HG02981 (cell line): Measurements from ENCODE around the gene SLC9A9.
A peak's percentile ranks its signal among the peaks of the same experiment; 100 is the strongest.

Experiments used
- ATAC-seq: cut with Tn5 transposase; IDR thresholded peaks from one replicate; pipeline ENCODE4 v1.9.1; 2021; ENCODE audit warnings: mild to moderate bottlenecking, moderate library complexity; ENCODE audit not compliant: unreplicated experiment

The SLC9A9 gene

DNA sequence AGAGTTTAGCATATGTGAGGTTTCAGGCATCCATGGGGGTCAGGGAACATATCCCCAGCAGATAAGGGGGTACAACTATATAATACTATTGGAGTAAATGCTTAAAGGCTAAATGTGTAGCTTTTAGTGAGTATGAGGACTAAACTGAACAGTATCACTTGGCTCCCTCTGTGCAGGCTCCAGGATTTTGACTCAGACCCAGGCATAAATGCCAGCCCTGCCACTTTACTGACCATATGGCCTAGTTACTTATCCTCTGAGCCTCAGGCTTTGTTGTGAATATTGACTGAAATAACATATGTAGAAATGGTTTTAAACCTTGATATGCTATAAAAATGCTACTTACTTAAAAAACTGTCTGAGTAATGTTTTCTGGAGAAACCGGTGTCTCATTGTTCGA lies 577.1 kb downstream of the SLC9A9 start:
- ATAC-seq, result no peak

DNA sequence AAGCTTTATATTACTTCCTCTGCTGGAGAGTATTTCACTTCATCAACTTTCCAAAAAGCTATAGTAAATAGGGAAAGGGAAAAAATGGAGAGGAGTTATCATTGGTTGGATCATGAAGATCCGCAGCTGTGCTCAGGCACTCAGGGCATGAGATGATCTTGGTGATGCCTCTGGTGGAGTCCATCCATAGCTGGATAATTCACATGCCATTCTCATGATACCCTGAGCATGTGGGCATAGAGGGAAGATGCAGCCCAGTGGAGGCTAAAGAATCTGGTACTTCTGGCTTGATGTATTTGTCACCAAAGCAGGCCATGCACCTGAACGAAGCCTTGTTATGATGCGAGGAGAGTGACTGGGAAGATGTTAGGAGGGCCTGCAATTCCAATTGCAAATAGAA lies 578.5 kb downstream of the SLC9A9 start:
- ATAC-seq, result no peak

DNA sequence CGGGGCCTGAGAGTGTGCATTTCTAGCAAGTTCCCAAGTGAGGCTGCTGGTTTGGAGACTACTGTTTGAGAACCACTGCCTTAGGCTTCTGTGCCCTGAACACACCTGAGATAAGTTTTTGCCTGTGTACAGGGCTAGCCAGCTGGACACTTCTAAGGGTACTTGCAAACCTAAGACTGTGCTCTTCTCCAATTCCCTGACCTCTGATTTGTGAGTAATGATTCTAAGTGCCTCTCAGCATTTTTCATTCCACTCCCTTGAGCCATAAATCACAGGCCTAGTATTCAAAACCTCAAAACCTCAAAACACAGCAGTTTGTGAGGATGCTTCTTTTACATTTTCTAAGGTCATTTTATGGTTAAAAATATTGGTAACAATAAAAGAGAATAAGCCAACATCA lies 580.3 kb downstream of the SLC9A9 start:
- ATAC-seq, result no peak

DNA sequence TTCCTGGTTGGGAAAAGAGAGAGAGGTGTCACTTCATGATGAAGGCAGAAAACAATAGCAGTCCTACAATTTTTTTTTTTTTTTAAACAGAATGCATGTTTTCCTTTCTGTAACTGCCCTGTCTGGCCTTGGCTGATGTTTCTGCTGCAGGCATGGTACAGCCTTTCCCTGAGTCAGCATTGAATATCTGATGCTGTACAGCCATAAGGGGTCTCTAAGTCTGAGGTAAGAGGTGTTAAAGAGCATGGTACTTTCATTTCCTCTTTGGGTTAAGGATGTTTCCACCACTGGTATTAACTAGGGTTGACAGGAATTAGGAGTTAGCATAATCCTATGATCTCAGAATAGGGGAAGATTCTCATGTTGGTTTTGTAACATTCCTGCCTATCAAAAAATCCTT lies 581.3 kb downstream of the SLC9A9 start:
- ATAC-seq, result peak; percentile 89

DNA sequence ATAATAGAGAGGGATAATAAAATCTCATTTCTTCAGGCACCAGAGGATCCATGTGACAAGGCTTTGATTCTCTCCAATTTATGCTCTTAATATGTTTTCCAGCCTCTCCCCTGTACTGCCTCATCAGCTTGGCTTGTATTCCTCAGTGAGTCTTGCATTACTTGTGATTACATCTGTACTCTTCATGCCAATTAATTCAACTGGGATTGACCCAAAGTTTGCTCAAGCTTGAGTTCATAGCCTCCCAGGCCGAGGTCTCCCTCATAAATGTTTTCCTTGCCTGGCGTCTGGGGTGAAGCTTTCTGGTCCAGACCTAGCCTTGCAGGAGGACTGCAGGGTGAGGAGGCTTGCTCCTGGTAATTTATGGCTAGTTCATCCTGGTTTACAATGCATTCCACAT lies 581.8 kb downstream of the SLC9A9 start:
- ATAC-seq, result no peak

DNA sequence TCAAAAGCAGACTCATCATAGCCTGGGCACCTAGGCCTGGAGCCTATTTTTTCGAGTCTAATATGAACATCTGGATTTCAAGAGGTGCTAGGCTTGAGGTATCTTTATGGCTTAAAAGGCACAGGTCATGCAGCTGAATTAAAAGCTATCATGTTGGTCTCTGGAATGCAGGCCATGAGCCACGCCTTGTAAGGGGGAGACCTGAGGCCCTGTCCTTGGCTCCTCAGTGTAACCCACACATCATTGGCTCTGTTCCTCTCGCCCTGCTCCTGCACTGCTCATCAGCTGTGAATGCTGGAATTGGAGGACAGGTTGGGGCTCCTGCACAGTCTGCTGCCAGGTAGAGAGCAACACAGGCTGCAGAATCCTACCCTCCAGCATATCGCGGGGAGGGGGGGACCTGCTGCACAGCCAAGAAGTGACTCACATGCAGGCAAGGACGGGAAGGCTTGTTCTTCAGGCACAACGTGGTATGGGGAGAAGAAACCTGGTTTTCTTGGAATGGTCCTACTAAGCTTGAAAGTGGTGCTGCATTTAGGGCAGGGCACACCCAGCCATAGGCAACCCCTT lies 582.7 kb downstream of the SLC9A9 start:
- no peak for ATAC-seq

DNA sequence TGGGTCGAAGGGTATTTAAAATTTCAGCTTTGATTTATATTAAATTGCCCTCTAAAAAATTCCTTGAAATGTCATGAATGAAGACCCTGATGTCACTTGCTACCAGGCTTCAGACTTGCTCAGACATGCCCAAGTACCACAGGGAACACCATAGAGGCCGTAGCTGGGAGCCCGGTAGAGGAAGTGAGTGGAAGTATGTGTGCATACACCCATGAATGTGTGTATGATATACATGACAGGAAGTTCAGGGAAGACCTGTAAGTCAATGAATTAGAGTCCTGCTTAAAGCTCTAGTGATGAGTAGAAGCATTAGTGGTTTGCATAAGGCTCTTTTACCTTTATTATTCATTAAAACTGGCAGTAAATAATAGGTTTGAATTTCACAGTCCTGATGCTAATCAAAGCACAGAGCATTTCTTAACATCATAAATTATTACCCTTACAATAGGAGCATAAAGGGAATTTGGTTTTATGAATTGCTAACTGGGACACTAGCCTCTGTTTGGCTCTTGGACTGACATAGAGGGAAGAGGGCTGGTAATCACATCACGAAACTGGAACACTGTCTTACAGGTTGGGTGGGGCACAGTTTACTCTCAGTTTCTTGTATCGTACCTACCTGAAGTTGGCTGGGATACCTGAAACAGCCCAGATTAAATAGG lies 584.3 kb downstream of the SLC9A9 start:
- ATAC-seq, result no peak

DNA sequence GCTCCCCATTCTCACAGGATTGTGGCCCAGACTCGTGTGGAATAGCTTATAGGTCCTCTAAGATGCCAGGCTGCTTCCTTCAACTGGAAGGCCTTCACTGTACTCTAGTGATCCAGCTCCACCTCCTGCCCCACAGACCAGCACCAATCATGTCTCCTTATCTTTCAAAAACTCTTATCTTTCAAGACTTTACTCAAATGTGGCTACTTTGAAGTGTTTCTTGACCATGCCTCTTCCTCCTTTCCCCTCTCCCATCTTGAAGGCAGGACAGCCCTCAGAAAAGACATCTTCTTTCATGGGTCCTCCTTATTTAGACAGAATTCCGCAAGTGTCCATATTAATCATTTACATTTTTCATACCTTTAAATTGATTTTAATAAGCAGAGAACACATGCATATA lies 586.4 kb downstream of the SLC9A9 start:
- no peak for ATAC-seq

DNA sequence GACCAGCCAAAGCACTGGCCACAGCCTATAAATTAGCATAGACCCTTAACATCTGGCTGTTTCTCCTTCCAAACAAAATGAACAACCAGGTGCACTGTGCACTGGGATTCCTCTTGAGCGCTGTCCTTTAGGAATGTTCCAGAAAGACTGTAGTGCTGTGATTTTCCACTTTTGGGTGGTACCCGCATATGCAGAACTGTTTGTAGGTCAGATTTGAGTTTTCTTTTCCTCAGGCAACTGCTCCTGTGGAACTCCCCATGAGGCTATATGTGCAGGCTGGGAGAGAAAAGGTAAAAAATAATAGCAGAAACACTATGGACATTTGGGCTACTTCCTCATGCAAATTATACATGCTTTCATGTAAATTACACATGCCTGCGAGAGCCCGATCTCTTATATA lies 589.6 kb downstream of the SLC9A9 start:
- ATAC-seq, result no peak

DNA sequence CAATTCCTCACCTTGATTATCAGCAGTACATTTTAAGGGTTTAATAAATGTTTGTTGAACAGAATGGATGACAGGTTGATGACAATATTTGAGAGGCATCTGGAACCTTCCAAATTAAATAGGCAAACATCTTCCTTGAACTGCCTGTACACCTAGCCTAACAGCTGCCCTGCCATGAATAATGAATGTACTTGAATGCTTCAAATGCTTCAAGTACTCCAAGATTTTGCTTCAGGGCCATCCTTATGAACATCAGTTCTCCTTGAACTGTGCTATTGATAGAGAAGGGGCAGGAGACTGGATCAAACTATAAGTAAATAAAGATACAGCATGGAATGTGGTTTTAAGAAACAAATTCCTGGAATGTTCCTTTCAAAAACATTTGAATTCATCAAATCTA lies 591.9 kb downstream of the SLC9A9 start:
- no peak for ATAC-seq

DNA sequence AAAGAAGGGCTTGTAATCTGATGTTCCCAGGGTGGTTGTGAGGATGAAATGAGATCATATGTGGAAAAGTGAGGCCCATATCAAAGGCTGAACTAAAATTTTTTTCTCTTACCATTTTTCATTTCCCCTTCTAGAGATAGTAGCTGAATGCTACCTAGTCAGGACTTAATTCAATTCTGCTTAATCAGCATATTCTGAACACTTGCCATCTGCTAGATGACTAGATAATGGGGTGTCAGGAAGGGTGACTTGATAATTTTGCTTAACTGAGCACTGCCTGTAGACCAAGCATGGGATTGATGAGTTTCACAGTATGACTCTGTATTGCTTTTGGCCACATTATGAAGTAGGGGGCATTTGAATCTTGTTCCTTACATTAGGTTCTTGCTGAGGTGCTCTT lies 592.5 kb downstream of the SLC9A9 start:
- ATAC-seq, result no peak

DNA sequence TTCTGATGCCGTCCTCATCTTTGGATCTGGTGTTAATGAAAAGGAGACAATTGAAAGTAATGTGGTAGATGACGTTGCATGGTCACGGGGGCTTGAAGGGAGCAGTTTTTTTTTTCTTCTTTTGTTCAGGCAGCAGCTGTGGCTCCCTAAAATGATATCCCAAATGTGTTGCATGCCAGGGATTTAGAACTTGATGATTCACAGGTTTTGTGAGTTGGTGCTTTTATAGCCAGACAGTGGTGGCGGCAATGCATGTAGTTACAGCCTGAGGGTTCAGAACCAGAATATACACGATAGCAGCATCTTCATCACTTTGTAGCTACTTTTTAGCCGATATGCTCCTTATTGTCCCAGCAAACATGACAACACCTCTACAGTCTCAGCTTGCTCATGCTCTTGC lies 595.3 kb downstream of the SLC9A9 start:
- ATAC-seq, result no peak

DNA sequence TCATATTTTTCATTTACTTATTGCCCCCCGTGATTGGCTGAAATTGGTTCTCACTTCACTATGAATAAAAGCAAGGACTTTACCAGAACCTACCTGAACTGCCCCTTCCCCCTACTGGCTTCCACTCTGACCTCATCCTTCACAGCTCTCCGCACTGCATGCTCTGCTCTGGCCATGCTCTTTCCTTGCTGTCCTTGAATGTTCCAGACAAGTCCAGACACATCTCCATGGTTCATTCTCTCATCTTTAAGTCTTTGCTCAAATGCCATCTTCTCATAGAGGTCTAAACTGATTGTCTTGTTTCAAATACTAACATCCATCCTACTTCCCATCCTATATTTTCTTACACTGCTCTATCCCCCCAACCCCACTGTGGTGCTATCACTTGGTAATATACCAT lies 599.3 kb downstream of the SLC9A9 start:
- ATAC-seq, result no peak

DNA sequence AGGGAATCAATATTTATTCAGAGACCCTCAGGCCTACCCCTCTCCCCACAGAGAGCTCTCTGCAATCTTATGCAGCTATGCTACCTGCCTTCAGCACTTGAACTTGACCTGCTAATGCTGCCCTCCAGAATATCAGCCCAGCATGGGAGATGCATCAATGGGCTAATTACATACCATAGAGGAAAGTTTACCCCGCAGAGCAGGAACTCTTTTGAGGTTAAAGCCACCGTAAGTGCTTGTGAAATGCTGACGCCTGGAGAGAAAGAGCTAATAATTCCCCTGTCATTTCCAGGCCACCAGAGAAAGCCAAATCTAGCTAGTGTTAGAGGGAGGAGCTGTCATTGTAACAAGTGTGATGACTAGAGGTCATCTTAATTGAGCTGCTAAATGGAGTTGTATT lies 601.2 kb downstream of the SLC9A9 start:
- ATAC-seq, result no peak

DNA sequence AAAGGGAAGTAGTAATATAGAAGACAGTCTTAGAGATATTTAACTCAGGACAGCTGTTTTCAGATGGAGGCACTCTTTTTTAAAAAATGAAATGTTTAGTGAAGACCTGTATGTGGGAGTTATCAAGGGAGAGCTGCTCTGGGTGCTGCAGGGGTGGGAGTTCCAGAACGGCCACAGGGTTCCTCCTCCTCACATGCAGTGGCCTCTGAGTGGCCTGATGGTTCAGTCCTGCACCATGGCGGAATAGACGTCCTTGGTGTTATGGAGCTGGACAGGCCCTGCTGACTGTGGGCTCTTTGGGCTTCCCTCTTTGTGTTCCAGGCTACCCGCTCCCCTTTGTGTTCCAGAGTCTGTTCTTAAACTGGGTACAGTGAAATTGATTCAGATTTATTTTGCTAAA lies 602.6 kb downstream of the SLC9A9 start:
- no peak for ATAC-seq

DNA sequence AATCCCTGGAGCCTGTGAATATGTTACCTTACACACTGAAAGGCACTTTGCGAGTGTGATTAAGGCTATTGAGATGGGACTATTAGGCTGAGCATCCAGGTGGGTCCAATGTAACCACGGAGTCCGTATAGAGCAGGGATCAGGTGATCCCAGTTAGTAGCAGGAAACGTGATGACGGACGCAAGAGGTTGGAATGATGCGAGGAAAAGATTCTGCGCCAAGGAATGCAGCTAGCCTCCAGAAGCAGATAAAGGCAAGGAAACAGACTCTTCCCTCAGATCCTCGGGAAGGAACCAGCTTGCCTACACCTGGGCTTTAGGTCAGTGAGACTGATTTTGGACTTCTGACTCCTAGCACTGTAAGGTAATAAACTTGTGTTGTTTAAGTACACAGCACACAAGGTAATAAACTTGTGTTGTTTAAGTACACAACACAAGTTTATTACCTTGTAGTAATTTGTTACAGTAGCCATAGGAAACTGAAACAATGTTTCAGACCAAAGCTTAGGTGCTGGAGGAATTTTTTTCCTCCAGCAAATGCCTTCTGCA lies 603.7 kb downstream of the SLC9A9 start:
- ATAC-seq, result no peak

DNA sequence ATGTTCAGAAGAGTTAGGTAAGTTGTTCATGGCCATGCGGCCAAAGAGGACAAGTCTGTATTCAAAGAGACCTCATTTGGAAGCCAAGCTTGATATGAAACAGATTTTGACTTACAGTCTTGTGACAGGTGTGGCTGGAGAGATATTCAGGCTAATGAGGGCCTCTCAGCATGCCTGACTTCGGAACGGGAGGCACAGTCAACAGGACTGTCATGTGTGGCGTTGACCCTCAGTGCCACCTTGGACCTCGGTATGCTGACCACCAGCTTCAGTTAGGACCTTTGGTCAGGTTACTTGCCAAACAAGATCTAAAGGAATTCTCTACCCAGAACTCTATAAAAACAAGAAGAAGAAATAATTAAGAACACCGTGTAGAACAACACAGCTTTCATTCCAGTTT lies 604.6 kb downstream of the SLC9A9 start:
- no peak for ATAC-seq

DNA sequence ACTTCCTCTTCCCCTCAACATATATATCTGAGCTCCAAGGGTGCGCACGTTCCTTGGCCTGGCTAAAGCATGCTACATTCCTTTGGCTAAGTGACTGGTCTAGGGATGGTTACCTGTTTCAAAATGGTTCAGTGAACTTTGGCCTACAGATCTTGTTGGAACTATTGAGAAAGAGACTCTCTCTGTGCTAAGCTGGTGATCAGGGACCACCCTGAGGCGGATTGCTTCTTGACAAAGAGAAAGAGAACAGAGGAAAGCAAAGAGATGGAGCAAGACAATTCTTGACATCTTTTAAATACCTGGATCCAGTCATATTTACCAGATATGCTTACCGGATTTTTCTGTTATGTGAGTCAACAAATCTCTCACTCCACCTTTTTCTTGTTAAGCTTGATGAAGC lies 605.6 kb downstream of the SLC9A9 start:
- ATAC-seq, result no peak

DNA sequence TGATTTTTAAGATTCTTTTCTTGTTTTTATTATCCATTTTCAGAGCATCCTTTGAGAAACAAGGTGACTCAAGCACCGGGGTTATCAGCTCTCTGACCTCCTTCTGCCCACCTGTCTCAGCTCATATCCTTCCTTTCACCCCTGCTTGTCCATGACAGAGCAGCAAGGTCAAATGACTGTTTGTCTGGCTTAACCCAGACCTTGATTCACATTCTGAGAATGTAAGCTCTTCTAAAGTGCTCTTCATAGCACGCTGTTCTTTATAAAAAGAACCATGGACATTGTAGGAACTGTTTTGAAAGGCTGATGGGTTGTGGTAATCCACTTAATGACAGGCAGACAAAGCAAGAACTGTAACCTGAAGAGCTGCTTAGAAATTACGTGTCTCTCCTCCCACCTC lies 606.2 kb downstream of the SLC9A9 start:
- ATAC-seq, result no peak

DNA sequence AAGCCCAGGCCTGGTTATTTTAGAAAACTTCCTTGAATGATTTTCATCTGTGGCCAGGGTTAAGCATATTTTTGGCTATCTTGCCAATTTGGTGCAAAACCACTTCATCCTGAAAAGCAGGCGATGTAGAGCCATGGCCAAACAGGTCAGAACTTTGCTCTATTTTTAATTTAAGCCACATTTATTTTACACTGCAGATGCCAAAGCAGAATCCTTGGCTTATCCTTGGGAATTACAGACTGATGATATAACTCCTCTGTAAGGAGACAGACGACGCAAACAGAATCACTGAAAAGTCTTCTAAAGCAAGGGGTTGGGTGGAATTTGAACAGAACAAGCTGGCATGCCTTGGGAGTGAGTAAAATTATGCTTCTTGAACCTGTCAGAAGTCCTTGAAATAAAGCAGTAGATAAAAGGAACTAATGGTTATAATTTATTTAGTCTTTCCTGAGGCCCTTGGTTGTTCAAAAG lies 606.8 kb downstream of the SLC9A9 start:
- ATAC-seq, result no peak

DNA sequence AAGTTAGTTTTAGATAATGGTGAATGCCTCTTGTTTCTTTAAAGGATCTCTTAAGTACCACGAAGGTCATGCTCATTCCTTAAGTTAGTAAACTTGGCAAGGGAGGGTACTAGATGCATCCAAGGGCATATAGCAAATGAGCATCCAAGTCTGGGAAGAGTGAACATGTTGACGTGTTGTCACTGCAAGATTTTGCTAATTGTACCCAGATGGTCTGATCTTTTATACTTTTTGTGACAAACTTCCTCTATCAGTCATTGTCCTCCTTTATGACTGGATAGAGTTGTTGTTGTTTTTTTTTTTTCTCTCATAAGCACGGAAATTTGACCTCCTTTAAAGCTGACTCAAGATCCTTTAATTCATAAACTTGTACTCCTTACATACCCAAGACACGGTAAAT lies 607.4 kb downstream of the SLC9A9 start:
- ATAC-seq, result no peak

DNA sequence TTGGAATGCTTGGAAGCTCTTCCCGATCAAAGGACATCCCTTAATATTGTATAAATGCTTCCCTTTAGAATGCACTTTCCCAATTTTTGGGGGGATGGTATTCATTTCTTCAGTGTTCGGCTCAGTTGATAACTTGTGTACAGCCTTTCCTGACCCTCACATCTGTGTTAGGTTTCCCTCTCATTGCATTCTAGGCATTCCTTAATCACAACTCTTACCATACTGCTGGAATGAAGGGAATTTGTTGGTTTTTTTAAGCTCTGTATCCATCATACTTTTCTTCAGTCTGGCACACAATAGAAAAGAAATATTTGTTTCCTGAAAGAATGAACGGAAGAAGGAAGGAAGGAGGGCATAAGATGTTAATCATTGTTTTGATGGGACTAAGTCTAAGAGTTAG lies 609.2 kb downstream of the SLC9A9 start:
- ATAC-seq, result no peak
